Testis (tissue), 2 donors: ENCODE results near the gene POU6F2.

ENCODE experiments used
- POLR2A ChIP-seq: fragments of 450-650 bp; IDR thresholded peaks from one replicate; pipeline ENCODE4 v1.6.1; 2017; ENCODE audit warnings: antibody characterized with exemption, mild to moderate bottlenecking, moderate library complexity
- TF ChIP-seq, protein P1 (sequence below), 3 experiments: fragments of 450-650 bp in 2 of 3; fragments of 200-600 bp in 1 of 3; sonication (generic) in 1 of 3; IDR thresholded peaks; one replicate each; pipeline ENCODE4 v1.5.1; 2016 to 2019; ENCODE audit warnings: antibody characterized with exemption in 3 of 3, mild to moderate bottlenecking in 2 of 3, moderate library complexity in 1 of 3

DNA sequence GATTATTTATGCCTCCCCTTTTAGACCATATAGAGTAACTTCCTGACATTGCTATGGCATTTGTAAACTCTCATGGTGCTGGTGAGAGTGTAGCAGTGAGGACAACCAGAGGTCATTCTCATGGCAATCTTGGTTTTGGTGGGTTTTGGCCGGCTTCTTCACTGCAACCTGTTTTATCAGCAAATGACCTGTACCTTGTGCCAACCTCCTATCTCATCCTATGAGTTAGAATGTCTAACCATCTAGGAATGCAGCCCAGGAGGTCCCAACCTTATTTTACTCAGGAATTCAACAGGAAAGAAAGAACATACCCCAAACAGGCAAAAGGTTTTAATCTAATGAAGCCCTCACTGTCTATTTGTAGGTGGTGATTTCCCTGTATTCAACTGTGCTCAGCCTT lies 383.1 kb downstream of the POU6F2 start:
- TF ChIP-seq, protein P1, sequence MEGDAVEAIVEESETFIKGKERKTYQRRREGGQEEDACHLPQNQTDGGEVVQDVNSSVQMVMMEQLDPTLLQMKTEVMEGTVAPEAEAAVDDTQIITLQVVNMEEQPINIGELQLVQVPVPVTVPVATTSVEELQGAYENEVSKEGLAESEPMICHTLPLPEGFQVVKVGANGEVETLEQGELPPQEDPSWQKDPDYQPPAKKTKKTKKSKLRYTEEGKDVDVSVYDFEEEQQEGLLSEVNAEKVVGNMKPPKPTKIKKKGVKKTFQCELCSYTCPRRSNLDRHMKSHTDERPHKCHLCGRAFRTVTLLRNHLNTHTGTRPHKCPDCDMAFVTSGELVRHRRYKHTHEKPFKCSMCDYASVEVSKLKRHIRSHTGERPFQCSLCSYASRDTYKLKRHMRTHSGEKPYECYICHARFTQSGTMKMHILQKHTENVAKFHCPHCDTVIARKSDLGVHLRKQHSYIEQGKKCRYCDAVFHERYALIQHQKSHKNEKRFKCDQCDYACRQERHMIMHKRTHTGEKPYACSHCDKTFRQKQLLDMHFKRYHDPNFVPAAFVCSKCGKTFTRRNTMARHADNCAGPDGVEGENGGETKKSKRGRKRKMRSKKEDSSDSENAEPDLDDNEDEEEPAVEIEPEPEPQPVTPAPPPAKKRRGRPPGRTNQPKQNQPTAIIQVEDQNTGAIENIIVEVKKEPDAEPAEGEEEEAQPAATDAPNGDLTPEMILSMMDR (IDR thresholded peaks at IDR 0.05): no peak
- TF ChIP-seq POLR2A: no peak
